Measurements from ENCODE around the gene VMAC. TPM values are rescaled to one million over a fixed set of nuclear protein-coding genes. Genes with fewer than 3 reads are reported as not detected.

VMAC gene
- total RNA-seq, 2 donors from 2014 or later: 5.9 TPM

DNA sequence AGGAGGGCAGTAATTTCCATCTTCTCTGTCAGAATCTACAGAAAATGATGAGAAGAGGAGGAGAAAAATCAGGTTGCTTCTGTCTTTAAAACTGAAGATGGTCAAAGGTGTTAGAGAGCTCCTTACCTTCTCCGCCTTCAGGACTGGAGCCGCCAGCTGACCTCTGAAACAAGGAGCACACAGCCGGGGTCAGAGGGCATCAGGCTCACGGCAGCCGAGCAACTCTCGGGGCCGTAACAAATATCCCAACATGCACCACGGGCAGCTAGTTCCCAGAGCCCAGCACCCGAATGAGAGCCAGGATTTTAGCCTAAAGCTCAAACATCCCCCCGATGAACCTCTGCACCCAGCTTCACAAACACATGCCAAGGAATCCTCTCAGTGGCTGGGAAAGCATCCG lies 37.0 kb downstream of the VMAC start:
- no peak for DNase-seq
- Histone ChIP-seq H3K9ac (ENCODE audit: extremely low read depth, low read length, poor library complexity, severe bottlenecking) (no peak overlapping the region), H3K4me1 (ENCODE audit: control insufficient read depth, insufficient read depth, low read length) (no peaks in the 10 kb centered on the region), H3K9me3 (ENCODE audit: control insufficient read depth, low read length) (no peaks in the 10 kb centered on the region), H3K36me3 (ENCODE audit: control insufficient read depth, insufficient read depth, low read length) (peaks cover 43% of the 10 kb centered on the region), H3K27me3 (ENCODE audit: control insufficient read depth, insufficient read depth, low read length, poor library complexity, severe bottlenecking) (no peaks in the 10 kb centered on the region), H3K4me3 (ENCODE audit: low read length) (no peak overlapping the region), H3K27ac (ENCODE audit: low read depth, low read length) (no peak overlapping the region)
- TF ChIP-seq, protein P1, sequence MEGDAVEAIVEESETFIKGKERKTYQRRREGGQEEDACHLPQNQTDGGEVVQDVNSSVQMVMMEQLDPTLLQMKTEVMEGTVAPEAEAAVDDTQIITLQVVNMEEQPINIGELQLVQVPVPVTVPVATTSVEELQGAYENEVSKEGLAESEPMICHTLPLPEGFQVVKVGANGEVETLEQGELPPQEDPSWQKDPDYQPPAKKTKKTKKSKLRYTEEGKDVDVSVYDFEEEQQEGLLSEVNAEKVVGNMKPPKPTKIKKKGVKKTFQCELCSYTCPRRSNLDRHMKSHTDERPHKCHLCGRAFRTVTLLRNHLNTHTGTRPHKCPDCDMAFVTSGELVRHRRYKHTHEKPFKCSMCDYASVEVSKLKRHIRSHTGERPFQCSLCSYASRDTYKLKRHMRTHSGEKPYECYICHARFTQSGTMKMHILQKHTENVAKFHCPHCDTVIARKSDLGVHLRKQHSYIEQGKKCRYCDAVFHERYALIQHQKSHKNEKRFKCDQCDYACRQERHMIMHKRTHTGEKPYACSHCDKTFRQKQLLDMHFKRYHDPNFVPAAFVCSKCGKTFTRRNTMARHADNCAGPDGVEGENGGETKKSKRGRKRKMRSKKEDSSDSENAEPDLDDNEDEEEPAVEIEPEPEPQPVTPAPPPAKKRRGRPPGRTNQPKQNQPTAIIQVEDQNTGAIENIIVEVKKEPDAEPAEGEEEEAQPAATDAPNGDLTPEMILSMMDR (conservative IDR thresholded peaks at IDR 0.05): no peak
- Mint-ChIP-seq H3K9me3 (no peaks in the 10 kb centered on the region), H3K4me1 (no peaks in the 10 kb centered on the region), H3K36me3 (ENCODE audit: low read depth) (peaks cover 54% of the 10 kb centered on the region), H3K27ac (peak overlapping the region; percentile 19), H3K27me3 (ENCODE audit: insufficient read depth) (no peaks in the 10 kb centered on the region), H3K4me3 (no peak overlapping the region)
- WGBS, 2 experiments (ENCODE audit: insufficient coverage in 1 of 2, insufficient read length in 1 of 2): 89 to 95% methylated on average over 9 to 11 of the region's 11 CpGs

DNA sequence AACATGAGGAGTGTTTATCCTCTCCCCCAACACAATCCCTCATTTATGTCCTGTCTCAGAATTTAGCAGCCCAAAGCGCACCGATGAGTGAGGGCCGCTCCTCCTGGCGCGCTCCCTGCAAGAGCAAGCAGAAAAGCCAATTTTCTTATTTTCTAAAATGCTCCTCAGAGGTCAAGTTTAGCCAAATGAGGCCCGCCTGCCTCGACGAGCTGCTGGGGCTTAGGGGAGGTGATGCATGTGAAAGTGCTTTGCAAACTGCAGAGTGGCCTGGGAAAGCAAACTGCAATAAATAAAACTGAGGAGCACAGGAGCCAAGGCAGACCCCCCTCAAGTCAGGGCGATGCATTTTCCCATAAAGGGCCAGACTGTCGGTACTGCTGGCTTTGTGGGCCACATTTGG lies 38.4 kb downstream of the VMAC start:
- Histone ChIP-seq H3K9me3 (ENCODE audit: control insufficient read depth, low read length) (no peaks in the 10 kb centered on the region), H3K4me3 (ENCODE audit: low read length) (no peak overlapping the region), H3K36me3 (ENCODE audit: control insufficient read depth, insufficient read depth, low read length) (peaks cover 42% of the 10 kb centered on the region), H3K9ac (ENCODE audit: extremely low read depth, low read length, poor library complexity, severe bottlenecking) (no peak overlapping the region), H3K27ac (ENCODE audit: low read depth, low read length) (peak overlapping the region; percentile 41), H3K27me3 (ENCODE audit: control insufficient read depth, insufficient read depth, low read length, poor library complexity, severe bottlenecking) (no peaks in the 10 kb centered on the region), H3K4me1 (ENCODE audit: control insufficient read depth, insufficient read depth, low read length) (no peaks in the 10 kb centered on the region)
- DNase-seq: no peak
- H3K4me1 Mint-ChIP-seq: no peaks in the 10 kb centered on the region
- H3K9me3 Mint-ChIP-seq: no peaks in the 10 kb centered on the region
- no peaks in the 10 kb centered on the region for H3K27me3 Mint-ChIP-seq (ENCODE audit: insufficient read depth)
- H3K27ac Mint-ChIP-seq: peak overlapping the region; percentile 30
- peaks cover 50% of the 10 kb centered on the region for H3K36me3 Mint-ChIP-seq (ENCODE audit: low read depth)
- TF ChIP-seq, protein P1 (conservative IDR thresholded peaks at IDR 0.05): no peak
- 94 to 95% methylated on average over 7 to 10 of the region's 10 CpGs for WGBS, 2 experiments (ENCODE audit: insufficient coverage in 1 of 2, insufficient read length in 1 of 2)
- H3K4me3 Mint-ChIP-seq: no peak overlapping the region

DNA sequence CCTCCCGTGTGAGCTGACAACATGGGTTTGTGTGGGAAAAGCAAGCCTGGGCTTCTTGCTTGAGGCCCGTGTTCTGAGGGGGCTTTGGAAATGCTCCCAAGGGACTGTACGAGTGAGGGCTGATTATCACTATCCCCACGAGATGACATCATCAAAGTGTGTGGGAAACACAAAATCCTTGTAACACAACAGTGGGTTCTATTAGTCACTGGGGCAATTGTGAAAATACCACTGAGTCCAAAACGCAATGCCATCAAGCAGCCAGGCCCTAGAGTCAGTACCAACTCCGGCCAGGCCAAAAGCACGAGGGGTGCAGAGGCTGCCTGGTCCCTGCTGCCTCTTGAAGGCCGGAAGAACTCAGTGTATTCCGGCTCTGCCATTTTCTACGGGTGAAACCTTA lies 39.0 kb downstream of the VMAC start:
- H3K4me1 Mint-ChIP-seq: peaks cover 1% of the 10 kb centered on the region
- H3K27me3 Mint-ChIP-seq (ENCODE audit: insufficient read depth): no peaks in the 10 kb centered on the region
- H3K27ac Mint-ChIP-seq: peak overlapping the region; percentile 30
- no peaks in the 10 kb centered on the region for H3K9me3 Mint-ChIP-seq
- peaks cover 49% of the 10 kb centered on the region for H3K36me3 Mint-ChIP-seq (ENCODE audit: low read depth)
- no peak overlapping the region for H3K4me3 Mint-ChIP-seq
- no peak overlapping the region for H3K27ac ChIP-seq (ENCODE audit: low read depth, low read length)
- DNase-seq: no peak
- H3K36me3 ChIP-seq (ENCODE audit: control insufficient read depth, insufficient read depth, low read length): peaks cover 42% of the 10 kb centered on the region
- no peaks in the 10 kb centered on the region for H3K9me3 ChIP-seq (ENCODE audit: control insufficient read depth, low read length)
- no peaks in the 10 kb centered on the region for H3K4me1 ChIP-seq (ENCODE audit: control insufficient read depth, insufficient read depth, low read length)
- H3K9ac ChIP-seq (ENCODE audit: extremely low read depth, low read length, poor library complexity, severe bottlenecking): no peak overlapping the region
- TF ChIP-seq, protein P1 (conservative IDR thresholded peaks at IDR 0.05): no peak
- no peak overlapping the region for H3K4me3 ChIP-seq (ENCODE audit: low read length)
- 80 to 86% methylated on average over 10 of the region's 10 CpGs for WGBS, 2 experiments (ENCODE audit: insufficient coverage in 1 of 2, insufficient read length in 1 of 2)
- no peaks in the 10 kb centered on the region for H3K27me3 ChIP-seq (ENCODE audit: control insufficient read depth, insufficient read depth, low read length, poor library complexity, severe bottlenecking)
